Right lobe of liver (tissue), 4 donors: Measurements from ENCODE around the gene MYO1D.

Experiments used
- POLR2A ChIP-seq: fragments of 450-650 bp; IDR thresholded peaks from one replicate; pipeline ENCODE4 v1.6.1; 2017; ENCODE audit warnings: antibody characterized with exemption, mild to moderate bottlenecking
- TF ChIP-seq, protein P1 (sequence below), 4 donors: fragments of 200-600 bp in 3 of 4; fragments of 450-650 bp in 1 of 4; IDR thresholded peaks; one replicate each; pipeline versions ENCODE4 v1.5.1 to v1.8.0; 2016 to 2022; ENCODE audit warnings: antibody characterized with exemption in 4 of 4, mild to moderate bottlenecking in 2 of 4
- donor health status: DM: no; HTN: no; CAD: no.
- donor health status: DM: no; HTN: no; CAD: no.
- donor health status: DM: no; HTN: yes; CAD: no.

DNA sequence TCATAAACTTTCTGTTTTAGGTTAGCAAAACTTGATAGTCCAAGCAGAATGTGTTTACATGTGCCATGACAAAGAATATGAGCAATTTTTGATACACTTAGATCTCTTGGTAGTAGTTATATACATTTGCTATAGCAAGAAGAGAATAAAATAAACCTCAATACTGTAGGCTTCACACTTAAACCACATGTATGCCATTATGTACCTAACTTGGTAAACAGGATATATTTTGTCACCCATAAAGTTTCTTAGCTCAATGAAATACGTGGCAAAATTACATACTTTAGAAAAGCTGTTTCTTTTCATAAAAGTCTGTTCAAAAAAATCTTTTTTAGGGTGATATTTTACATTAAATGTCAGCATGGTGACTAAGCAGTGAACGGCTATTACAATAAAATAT is 184.7 kb downstream of the MYO1D start:
- TF ChIP-seq, protein P1, sequence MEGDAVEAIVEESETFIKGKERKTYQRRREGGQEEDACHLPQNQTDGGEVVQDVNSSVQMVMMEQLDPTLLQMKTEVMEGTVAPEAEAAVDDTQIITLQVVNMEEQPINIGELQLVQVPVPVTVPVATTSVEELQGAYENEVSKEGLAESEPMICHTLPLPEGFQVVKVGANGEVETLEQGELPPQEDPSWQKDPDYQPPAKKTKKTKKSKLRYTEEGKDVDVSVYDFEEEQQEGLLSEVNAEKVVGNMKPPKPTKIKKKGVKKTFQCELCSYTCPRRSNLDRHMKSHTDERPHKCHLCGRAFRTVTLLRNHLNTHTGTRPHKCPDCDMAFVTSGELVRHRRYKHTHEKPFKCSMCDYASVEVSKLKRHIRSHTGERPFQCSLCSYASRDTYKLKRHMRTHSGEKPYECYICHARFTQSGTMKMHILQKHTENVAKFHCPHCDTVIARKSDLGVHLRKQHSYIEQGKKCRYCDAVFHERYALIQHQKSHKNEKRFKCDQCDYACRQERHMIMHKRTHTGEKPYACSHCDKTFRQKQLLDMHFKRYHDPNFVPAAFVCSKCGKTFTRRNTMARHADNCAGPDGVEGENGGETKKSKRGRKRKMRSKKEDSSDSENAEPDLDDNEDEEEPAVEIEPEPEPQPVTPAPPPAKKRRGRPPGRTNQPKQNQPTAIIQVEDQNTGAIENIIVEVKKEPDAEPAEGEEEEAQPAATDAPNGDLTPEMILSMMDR (IDR thresholded peaks at IDR 0.05) = no peak
- no peak for TF ChIP-seq POLR2A
